SU-DHL-6 (cell line): ENCODE data around the gene DCAF17.

Source experiments
- H2AFZ ChIP-seq: fragments of 200-600 bp; sonication (generic); 2 replicates; pipeline ENCODE4 v1.6.1; 2014; ENCODE audit warnings: low read depth, mild to moderate bottlenecking, moderate library complexity, mixed read lengths, antibody characterized with exemption, low read length; ENCODE audit not compliant: severe bottlenecking
- H3F3A ChIP-seq: fragments of 200-600 bp; shearing (Covaris generic); 2 replicates; pipeline ENCODE4 v1.6.0; 2016; ENCODE audit warnings: antibody characterized with exemption, mild to moderate bottlenecking; ENCODE audit not compliant: insufficient read depth
- H3K27ac ChIP-seq: fragments of 200-600 bp; sonication (generic); 2 replicates; pipeline ENCODE4 v1.5.1; 2016; ENCODE audit warnings: low read depth, mild to moderate bottlenecking, low read length, moderate library complexity, mixed read lengths
- H3K27me3 ChIP-seq: fragments of 200-600 bp; sonication (generic), shearing (Covaris generic); 2 replicates; pipeline ENCODE4 v1.6.0; 2014; ENCODE audit warnings: mild to moderate bottlenecking, low read length
- H3K36me3 ChIP-seq: fragments of 200-600 bp; sonication (generic); 2 replicates; pipeline ENCODE4 v1.6.1; 2014; ENCODE audit warnings: mild to moderate bottlenecking, low read length, mixed read lengths
- H3K4me2 ChIP-seq: fragments of 300-600, 200-600 bp; shearing (Covaris generic), sonication (generic); 2 replicates; pipeline ENCODE4 v1.6.0; 2014; ENCODE audit warnings: low read length, low read depth, mild to moderate bottlenecking; ENCODE audit not compliant: poor library complexity, severe bottlenecking
- H3K4me3 ChIP-seq: fragments of 200-600 bp; sonication (generic); 2 replicates; pipeline ENCODE4 v1.5.1; 2014; ENCODE audit warnings: antibody characterized with exemption, low read length, mild to moderate bottlenecking, mixed read lengths; ENCODE audit not compliant: insufficient read depth, poor library complexity, severe bottlenecking
- H3K79me2 ChIP-seq: fragments of 200-600 bp; sonication (generic); 2 replicates; pipeline ENCODE4 v1.6.1; 2014; ENCODE audit warnings: mild to moderate bottlenecking, low read length, moderate library complexity; ENCODE audit not compliant: insufficient read depth
- H3K9ac ChIP-seq: fragments of 200-600 bp; sonication (generic); 2 replicates; pipeline ENCODE4 v1.7.0; 2014; ENCODE audit warnings: mild to moderate bottlenecking, low read length
- H3K9me2 ChIP-seq: fragments of 200-600 bp; sonication (generic); replicated peaks from 2 replicates; pipeline ENCODE4 v1.6.1; 2014; ENCODE audit warnings: low read length; ENCODE audit not compliant: insufficient read depth
- H3K9me3 ChIP-seq: fragments of 200-600 bp; sonication (generic); 2 replicates; pipeline ENCODE4 v1.6.1; 2014; ENCODE audit warnings: low read length, mixed read lengths; ENCODE audit not compliant: insufficient read depth
- H4K20me1 ChIP-seq: fragments of 200-600 bp; sonication (generic); 2 replicates; pipeline ENCODE4 v1.6.1; 2014; ENCODE audit warnings: low read depth, mild to moderate bottlenecking, antibody characterized with exemption, low read length, moderate library complexity, mixed read lengths
- CTCF ChIP-seq: fragments of 200-600 bp; sonication (generic); IDR thresholded peaks from one replicate; pipeline ENCODE4 v1.5.1; 2017; ENCODE audit warnings: antibody characterized with exemption, mild to moderate bottlenecking, low read length, moderate library complexity; ENCODE audit not compliant: insufficient read depth, poor library complexity, severe bottlenecking
- EZH2phosphoT487 ChIP-seq: fragments of 200-600 bp; sonication (generic), shearing (Covaris generic); conservative IDR thresholded peaks from 2 replicates; pipeline ENCODE4 v1.6.1; 2018; ENCODE audit warnings: mild to moderate bottlenecking, antibody characterized with exemption, low read length, moderate library complexity, mixed read lengths

The DCAF17 gene

DNA sequence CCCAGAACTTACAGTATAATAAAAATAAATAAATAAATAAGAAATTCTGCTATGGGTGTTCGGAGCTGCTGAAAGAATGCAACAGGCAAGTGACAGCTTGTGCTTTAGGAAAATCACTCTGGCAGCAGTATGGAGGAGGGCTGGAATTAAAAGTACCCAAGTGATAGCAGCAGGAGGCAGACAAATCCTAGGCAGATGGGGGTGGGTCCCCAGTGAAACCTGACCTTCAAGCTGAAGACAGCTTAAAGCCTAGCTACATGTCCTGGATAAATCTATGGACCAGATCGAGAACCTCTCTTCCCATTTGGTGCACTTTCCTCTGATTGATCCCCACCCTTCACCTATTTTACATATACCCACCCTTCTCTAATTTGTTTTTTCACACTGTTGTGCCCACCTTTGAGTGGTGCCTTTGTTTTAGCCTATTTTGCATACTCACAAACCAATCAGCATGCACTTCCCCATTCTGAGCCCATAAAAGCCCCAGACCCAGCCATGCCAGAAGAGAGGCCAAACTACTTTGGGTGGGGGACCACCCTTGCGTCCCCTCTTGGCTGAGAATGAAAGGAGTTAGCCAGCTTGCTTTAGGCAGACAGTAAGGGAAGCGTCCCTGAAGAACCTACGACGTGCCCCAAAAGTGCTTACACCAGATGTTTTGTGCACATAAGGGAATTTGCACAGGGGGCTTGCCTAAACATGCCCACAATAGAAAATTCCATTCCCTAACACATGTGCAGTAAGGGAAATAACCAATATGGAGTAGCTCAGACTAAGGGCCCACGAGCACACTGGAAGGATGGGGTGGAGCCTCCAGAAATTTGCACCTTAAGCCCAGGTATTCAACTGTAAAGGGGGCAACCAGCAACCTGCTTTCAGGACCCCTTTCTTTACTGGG is 3.3 kb upstream of the DCAF17 start:
- Histone ChIP-seq H3K9me3 (peaks cover 12% of the 10 kb centered on the region), H2AFZ (no peak overlapping the region), H3K4me3 (no peak overlapping the region), H3F3A (peaks cover 26% of the 10 kb centered on the region), H3K36me3 (peaks cover 24% of the 10 kb centered on the region), H3K9me2 (no peaks in the 10 kb centered on the region), H3K27me3 (no peaks in the 10 kb centered on the region), H3K4me2 (no peak overlapping the region), H3K27ac (no peak overlapping the region), H3K9ac (no peak overlapping the region), H3K79me2 (peaks cover 77% of the 10 kb centered on the region), H4K20me1 (no peaks in the 10 kb centered on the region)
- TF ChIP-seq CTCF: no peak
- no peak for TF ChIP-seq EZH2phosphoT487

GRCh38 chr2:171431677-171432167 is 2.3 kb upstream of the DCAF17 start:
- peak overlapping the region; percentile 82 for H3K9ac ChIP-seq
- peak overlapping the region; percentile 72 for H3K4me3 ChIP-seq
- peaks cover 16% of the 10 kb centered on the region for H3K9me3 ChIP-seq
- peaks cover 75% of the 10 kb centered on the region for H3K79me2 ChIP-seq
- H3K36me3 ChIP-seq: peaks cover 26% of the 10 kb centered on the region
- no peaks in the 10 kb centered on the region for H3K27me3 ChIP-seq
- H3K9me2 ChIP-seq: no peaks in the 10 kb centered on the region
- H3K27ac ChIP-seq: peak overlapping the region; percentile 93
- TF ChIP-seq CTCF: no peak
- TF ChIP-seq EZH2phosphoT487: no peak
- H2AFZ ChIP-seq: no peak overlapping the region
- no peaks in the 10 kb centered on the region for H4K20me1 ChIP-seq
- peaks cover 29% of the 10 kb centered on the region for H3F3A ChIP-seq
- H3K4me2 ChIP-seq: peak overlapping the region; percentile 95

- Histone ChIP-seq H3K4me3 (peak overlapping the region; percentile 72), H3K36me3 (peaks cover 28% of the 10 kb centered on the region), H4K20me1 (no peaks in the 10 kb centered on the region), H3F3A (peaks cover 29% of the 10 kb centered on the region), H3K4me2 (peak overlapping the region; percentile 95), H3K9ac (peak overlapping the region; percentile 82), H2AFZ (peak overlapping the region; percentile 65), H3K27me3 (no peaks in the 10 kb centered on the region), H3K9me2 (no peaks in the 10 kb centered on the region), H3K27ac (peak overlapping the region; percentile 93), H3K79me2 (peaks cover 74% of the 10 kb centered on the region), H3K9me3 (peaks cover 16% of the 10 kb centered on the region)
- TF ChIP-seq EZH2phosphoT487: no peak
- no peak for TF ChIP-seq CTCF
Observed at GRCh38 chr2:171432206-171432968, 1.6 kb upstream of the DCAF17 start.
